ENCODE data around the gene NMRK2.

- no peak for TF ChIP-seq CTCF (IDR thresholded peaks at IDR 0.05; ENCODE audit: low read depth, low read length, poor library complexity, severe bottlenecking)
- no peak for TF ChIP-seq EZH2phosphoT487 (IDR thresholded peaks at IDR 0.05; ENCODE audit: borderline replicate concordance, low read length)
Measured at GRCh38 chr19:3942790-3943409, 10.0 kb downstream of the NMRK2 start.

Measured in DOHH2 (cell line).